T-helper 2 cell treated with Interferon-gamma antibody and Interleukin-4, amounts not matched to agents 5 μg/mL and 100 μg/mL, for 36 hours (primary cell): ENCODE data around the gene NTMT2.

Experiments
- DNase-seq: peaks from one replicate; pipeline ENCODE4 v3.0.0; 2021; ENCODE audit warnings: low spot score
- H3K27ac Mint-ChIP-seq: one replicate; pipeline ENCODE4 v1.8.0; 2021; ENCODE audit warnings: mild to moderate bottlenecking, mixed read lengths
- H3K27me3 Mint-ChIP-seq: one replicate; pipeline ENCODE4 v1.8.0; 2021; ENCODE audit warnings: low read depth, mixed read lengths
- H3K36me3 Mint-ChIP-seq: one replicate; pipeline ENCODE4 v1.8.0; 2021; ENCODE audit warnings: low read depth, mixed read lengths
- H3K4me1 Mint-ChIP-seq: one replicate; pipeline ENCODE4 v1.8.0; 2021; ENCODE audit warnings: low read depth, mixed read lengths
- H3K4me3 Mint-ChIP-seq: one replicate; pipeline ENCODE4 v1.8.0; 2022; ENCODE audit warnings: mild to moderate bottlenecking, moderate library complexity, mixed read lengths
- H3K9me3 Mint-ChIP-seq: one replicate; pipeline ENCODE4 v1.8.0; 2021; ENCODE audit warnings: mixed read lengths

Gene NTMT2

DNA sequence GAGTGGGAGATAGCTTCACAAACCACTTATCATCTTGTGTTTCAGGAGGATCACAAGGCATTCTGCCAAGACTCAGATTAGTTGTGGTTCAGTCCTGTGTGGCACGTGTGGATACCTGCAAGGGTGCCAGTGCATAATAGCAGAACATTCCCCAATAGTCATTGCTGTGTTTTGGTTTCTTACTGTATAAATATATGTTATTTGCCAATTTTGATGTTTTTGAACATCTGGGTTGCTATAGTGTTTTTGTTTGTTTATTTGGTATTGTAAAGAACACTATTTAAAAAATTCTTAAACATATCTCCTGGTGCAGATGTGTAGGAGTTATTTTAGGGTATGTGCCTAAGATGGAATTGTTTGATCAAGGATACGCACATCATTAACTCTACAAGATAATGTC, 5.4 kb upstream of the NTMT2 start:
- Mint-ChIP-seq H3K9me3 (no peaks in the 10 kb centered on the region), H3K4me1 (no peaks in the 10 kb centered on the region), H3K27ac (no peak overlapping the region), H3K27me3 (no peaks in the 10 kb centered on the region), H3K4me3 (no peak overlapping the region), H3K36me3 (no peaks in the 10 kb centered on the region)
- DNase-seq = no peak

DNA sequence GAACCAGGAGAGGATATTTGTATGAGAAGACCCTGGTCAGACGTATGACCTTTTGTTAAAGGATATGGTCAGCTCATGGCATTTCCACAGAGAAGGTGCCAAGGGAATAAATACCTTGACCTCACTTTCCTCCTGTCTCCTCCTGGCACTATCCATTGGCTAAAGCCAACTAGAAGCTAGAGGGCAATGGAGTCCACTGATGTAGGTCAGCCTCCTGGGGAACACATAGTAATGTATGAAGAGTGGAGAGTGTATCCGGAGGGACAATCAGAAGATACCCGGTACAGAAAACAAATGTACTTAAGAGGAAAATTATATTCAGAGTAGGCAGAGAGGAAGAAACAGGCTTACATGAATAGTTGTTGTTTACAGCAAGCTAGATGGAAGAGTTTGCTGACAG, 698 bp upstream of the NTMT2 start:
- DNase-seq = no peak
- no peaks in the 10 kb centered on the region for H3K36me3 Mint-ChIP-seq
- H3K4me1 Mint-ChIP-seq = no peaks in the 10 kb centered on the region
- no peaks in the 10 kb centered on the region for H3K9me3 Mint-ChIP-seq
- no peak overlapping the region for H3K4me3 Mint-ChIP-seq
- no peaks in the 10 kb centered on the region for H3K27me3 Mint-ChIP-seq
- H3K27ac Mint-ChIP-seq = no peak overlapping the region

DNA sequence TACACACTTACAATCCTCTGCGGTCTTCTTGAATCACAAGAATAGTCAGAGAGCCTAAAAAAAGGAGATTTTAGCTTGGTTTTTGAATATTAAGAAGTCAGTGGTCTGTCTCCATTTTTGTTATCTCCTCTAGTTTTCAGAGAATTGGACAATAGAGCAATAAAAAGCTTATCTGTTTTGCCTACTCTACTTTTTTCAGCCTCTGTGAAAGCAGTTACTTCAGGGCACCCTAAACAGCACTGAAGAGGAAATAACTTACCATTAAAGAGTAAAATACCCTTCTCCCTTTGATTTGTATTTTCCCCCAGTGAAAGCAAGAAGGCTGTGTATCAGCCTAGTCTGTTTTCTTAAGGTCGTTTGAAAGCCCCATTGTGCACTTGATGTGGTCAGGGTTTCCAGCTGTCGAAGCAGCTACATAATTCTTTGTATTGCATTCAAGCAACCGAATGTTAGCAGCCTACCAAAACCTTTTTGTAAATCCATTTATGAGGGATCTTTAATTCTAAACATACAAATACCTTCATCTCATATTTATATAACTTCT, 1.0 kb downstream of the NTMT2 start:
- Mint-ChIP-seq H3K9me3 (no peaks in the 10 kb centered on the region), H3K4me1 (no peaks in the 10 kb centered on the region), H3K4me3 (no peak overlapping the region), H3K27ac (no peak overlapping the region), H3K27me3 (no peaks in the 10 kb centered on the region), H3K36me3 (no peaks in the 10 kb centered on the region)
- DNase-seq = no peak

DNA sequence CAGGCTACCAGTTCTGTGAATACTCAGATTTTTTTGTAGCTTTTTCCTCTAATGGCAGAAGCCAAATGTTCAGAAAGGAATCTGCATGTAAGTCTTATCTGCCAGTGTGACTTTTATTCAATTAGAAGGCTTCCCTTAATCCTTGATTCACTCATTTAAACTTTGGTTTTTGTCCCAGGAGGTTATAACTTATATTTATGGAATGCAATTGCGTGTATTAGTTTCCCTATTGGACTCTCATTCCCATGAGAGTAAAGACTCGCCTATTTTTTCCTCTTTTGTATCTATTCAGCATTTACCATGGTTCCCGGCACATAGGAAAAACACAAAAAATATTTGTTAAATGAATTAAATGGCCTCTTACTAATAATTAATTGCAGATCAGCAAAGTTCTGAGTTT, 3.5 kb downstream of the NTMT2 start:
- no peaks in the 10 kb centered on the region for H3K4me1 Mint-ChIP-seq
- H3K9me3 Mint-ChIP-seq = no peaks in the 10 kb centered on the region
- H3K36me3 Mint-ChIP-seq = no peaks in the 10 kb centered on the region
- DNase-seq = no peak
- H3K27me3 Mint-ChIP-seq = no peaks in the 10 kb centered on the region
- H3K4me3 Mint-ChIP-seq = no peak overlapping the region
- no peak overlapping the region for H3K27ac Mint-ChIP-seq

DNA sequence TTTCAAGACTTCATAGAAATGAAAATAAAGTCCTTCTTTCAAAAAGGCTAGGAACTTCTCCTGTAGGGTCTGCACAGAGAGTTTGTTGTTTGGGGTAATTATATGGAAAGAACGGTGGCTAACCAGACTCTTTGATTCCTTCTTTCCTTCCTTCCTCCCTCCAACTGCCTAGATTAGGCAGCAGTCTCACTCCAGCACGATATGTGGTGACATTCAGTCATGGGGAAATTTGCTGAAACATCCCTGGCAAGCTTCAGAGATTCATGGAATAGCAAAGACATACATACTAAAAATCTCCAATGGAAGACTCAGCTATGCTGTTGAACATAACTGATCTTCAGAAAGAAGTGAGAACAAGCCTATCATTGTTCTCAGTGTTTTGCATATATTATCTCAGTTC, 4.3 kb downstream of the NTMT2 start:
- H3K4me1 Mint-ChIP-seq = no peaks in the 10 kb centered on the region

DNA sequence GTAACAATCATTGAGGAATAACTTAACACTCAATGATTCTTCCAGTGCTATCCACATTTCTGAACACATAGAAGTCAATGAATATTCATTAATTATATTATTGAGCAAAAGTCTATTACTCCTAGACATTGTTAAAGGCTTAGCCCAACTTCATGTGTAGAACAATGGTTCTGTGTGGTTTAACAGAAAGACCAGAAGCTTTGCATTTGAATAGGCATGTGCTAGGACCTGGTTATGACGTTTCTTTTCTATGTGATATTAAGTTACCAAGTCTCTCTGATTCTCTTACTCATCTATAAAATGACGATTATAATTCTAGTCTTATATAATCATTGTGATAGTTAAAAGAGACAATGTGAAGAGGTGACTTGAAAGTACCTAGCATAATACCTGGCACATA, 5.2 kb downstream of the NTMT2 start:
- no peak for DNase-seq
- no peak overlapping the region for H3K4me3 Mint-ChIP-seq
- H3K36me3 Mint-ChIP-seq = no peaks in the 10 kb centered on the region
- no peaks in the 10 kb centered on the region for H3K27me3 Mint-ChIP-seq
- H3K27ac Mint-ChIP-seq = no peak overlapping the region
- H3K4me1 Mint-ChIP-seq = no peaks in the 10 kb centered on the region
- no peaks in the 10 kb centered on the region for H3K9me3 Mint-ChIP-seq

More for the DNA sequence above, 4.3 kb downstream of the NTMT2 start:
- Mint-ChIP-seq H3K27ac (no peak overlapping the region), H3K4me3 (no peak overlapping the region), H3K27me3 (no peaks in the 10 kb centered on the region), H3K36me3 (no peaks in the 10 kb centered on the region), H3K9me3 (no peaks in the 10 kb centered on the region)
- DNase-seq = no peak

DNA sequence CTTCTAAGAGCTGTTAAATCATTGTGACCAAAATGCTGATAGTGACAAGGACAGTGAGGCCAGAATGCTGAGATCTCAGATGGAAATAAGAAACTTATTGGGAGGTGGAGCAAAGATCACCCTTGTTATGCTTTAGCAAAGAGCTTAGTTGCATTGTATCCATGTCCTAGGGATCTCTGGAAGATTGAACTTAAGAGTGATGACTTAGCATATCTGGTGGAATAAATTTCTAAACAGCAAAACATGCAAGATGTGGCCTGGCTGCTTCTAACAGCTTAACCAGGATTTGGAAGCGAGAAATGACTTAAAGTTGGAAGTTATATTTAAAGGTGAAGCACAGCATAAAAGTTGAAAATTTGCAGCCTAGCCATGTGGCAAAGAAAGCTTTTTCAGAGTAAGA, 7.7 kb downstream of the NTMT2 start:
- Mint-ChIP-seq H3K27ac (no peak overlapping the region), H3K4me3 (no peak overlapping the region), H3K36me3 (no peaks in the 10 kb centered on the region), H3K4me1 (no peaks in the 10 kb centered on the region), H3K27me3 (no peaks in the 10 kb centered on the region), H3K9me3 (no peaks in the 10 kb centered on the region)
- no peak for DNase-seq

DNA sequence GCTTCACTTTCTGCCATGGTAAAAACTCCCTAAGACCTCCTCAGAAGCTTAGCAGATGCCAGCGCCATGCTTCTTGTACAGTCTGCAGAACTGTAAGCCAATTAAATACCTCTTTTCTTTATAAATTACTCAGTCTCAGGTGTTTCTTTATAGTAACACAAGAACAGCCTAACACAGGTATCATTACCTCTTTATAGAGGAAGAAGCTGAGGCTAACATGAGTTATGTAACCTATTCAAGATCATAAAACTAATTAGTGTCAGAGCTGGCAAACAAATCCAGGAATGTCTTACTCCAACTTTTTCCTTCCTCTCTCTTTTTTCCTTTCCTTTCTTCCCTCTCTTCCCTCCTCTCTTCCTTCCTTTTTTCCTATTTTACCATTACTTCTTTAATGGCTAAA, 9.3 kb downstream of the NTMT2 start:
- no peaks in the 10 kb centered on the region for H3K27me3 Mint-ChIP-seq
- H3K27ac Mint-ChIP-seq = no peak overlapping the region
- no peak for DNase-seq
- no peaks in the 10 kb centered on the region for H3K36me3 Mint-ChIP-seq
- no peaks in the 10 kb centered on the region for H3K4me1 Mint-ChIP-seq
- H3K4me3 Mint-ChIP-seq = no peak overlapping the region
- H3K9me3 Mint-ChIP-seq = no peaks in the 10 kb centered on the region

DNA sequence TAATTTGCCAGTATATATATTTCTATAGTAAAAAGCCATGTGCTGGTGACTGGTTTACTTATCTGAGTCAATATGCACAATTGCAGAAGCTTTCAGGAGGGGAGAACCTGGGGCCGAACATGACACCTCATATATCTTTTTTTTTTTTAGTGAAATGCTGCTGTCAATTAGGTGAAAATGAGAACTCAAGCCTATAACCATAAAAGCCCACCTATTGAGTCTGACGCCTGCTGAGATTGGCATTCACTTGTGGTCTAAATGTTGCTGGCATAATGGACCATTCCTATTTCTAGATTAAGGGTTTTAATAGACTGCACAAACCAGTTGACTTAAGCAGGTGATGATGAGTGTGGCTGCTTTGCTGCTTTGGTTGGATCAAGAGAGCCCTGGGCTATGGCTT, 10.8 kb downstream of the NTMT2 start:
- no peak for DNase-seq
- H3K4me1 Mint-ChIP-seq = no peaks in the 10 kb centered on the region
- H3K36me3 Mint-ChIP-seq = no peaks in the 10 kb centered on the region
- no peak overlapping the region for H3K27ac Mint-ChIP-seq
- H3K27me3 Mint-ChIP-seq = no peaks in the 10 kb centered on the region
- H3K4me3 Mint-ChIP-seq = no peak overlapping the region
- no peaks in the 10 kb centered on the region for H3K9me3 Mint-ChIP-seq

DNA sequence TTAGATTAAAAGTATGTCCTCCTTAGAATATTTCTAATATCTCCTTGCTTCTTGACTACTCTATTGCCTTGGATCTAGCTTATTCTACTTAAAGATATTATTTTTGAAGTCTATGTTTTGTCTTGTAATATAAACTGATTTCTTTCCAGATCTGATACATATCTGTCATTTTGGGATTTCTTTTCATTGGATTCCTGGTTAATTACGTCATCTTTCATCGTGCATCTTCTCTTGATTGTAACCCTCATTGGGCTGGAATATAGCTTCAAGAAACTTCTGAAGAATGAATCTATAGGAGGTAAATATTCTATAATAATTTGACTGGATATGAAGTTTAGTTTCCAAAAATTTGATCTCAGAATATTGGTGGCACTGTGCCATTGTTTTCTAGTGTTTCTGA, 12.1 kb downstream of the NTMT2 start:
- Mint-ChIP-seq H3K4me3 (no peak overlapping the region), H3K36me3 (no peaks in the 10 kb centered on the region)
- no peak for DNase-seq

DNA sequence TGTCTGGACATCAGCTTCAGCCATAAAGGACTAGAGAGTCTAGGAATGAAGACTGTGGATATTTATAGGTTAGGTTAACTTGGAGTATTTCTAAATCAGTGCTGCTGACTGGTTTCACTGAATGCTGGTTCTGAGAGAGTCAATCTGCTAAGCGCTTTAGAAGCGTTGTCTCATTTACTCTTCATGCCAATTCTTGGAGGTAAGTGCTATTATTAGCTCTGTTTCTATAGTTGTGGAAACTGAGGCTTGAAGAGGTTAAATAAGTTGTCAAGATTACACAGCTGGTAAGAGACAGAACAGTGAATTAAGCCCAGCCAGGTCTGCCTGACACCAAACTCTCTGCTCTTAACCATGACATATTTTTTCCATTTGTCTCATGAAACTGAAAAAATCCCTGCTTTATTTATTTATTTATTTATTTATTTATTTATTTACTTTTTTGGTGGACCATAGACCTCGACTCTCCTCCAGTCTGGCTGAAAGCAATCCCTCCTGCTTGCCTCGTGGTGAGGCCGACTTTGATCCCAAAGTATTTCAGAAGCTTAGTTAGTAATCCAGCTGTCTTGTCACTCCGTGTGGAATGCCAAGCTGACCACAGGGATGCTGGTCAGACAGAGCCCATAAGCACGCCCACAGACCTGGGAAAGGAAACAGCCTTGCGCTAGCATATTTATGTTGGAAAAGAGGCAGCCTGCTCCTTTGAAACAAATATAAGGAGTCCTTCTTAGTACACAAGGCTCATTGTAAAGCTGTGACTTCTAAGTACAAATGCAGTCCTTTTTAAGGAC, 16.9 kb downstream of the NTMT2 start:
- H3K27ac Mint-ChIP-seq = no peak overlapping the region
- H3K36me3 Mint-ChIP-seq = no peaks in the 10 kb centered on the region
- no peaks in the 10 kb centered on the region for H3K27me3 Mint-ChIP-seq
- H3K4me1 Mint-ChIP-seq = peaks cover 2% of the 10 kb centered on the region
- no peak for DNase-seq
- H3K9me3 Mint-ChIP-seq = no peaks in the 10 kb centered on the region
- H3K4me3 Mint-ChIP-seq = no peak overlapping the region

More for the DNA sequence above, 12.1 kb downstream of the NTMT2 start:
- Mint-ChIP-seq H3K27me3 (no peaks in the 10 kb centered on the region), H3K9me3 (no peaks in the 10 kb centered on the region), H3K4me1 (no peaks in the 10 kb centered on the region), H3K27ac (no peak overlapping the region)

DNA sequence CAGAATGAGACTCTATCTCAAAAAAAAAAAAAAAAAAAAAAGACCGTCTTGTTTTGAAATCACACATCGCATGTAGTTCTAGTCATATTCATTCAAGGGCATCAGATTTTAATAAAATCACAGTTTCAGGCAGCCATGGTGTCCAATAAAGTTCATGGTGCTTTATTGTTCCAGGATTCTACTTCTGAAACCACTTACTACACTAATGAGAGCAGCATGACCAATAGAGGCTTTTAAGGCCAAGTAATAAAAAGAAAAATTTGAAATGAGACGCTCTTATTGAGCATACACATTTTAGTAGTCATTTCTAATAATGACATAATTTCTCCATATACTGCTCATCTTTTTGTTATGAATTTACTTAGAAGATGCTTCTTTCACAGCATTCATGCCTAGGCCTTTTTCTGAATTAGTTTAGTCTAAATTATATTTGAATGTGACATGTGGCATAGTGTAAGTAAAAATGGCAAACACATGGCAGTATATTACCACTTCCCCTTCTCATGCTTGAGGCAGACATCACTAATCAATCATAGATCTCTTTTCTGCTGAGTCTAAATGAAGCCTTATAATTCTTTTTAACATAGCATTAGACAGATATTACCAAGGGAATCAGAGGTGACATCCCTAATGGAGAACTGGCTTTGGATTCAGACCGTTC, 18.5 kb downstream of the NTMT2 start:
- no peak overlapping the region for H3K4me3 Mint-ChIP-seq
- peaks cover 8% of the 10 kb centered on the region for H3K4me1 Mint-ChIP-seq
- no peaks in the 10 kb centered on the region for H3K9me3 Mint-ChIP-seq
- H3K27me3 Mint-ChIP-seq = no peaks in the 10 kb centered on the region
- H3K36me3 Mint-ChIP-seq = no peaks in the 10 kb centered on the region
- no peak for DNase-seq
- H3K27ac Mint-ChIP-seq = no peak overlapping the region

DNA sequence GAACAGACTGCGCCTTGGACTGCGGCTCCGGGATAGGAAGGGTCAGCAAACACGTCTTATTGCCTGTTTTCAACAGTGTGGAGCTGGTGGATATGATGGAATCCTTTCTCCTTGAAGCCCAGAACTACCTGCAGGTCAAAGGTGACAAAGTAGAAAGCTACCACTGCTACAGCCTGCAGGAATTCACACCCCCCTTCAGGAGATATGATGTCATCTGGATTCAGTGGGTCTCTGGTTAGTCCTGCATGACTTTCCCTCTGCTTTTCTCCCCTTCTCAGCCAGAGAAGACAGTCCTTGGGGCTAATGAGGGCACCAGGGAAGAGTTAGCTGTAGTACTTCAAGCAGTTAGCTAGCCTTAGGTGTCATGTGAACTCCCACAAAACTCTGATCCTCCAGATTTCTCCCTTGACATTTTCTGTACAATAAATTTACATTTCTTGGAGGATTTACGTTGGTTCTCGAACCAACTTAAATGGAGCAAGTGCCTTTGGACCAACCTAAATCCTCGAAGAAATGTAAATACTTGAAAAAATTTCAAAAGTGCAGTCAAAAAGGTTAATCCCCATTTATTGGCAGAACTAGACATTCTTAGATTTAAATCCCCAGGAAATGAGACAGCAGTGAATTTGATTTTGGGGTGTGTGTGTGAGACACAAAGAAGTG, 20.9 kb downstream of the NTMT2 start:
- H3K27ac Mint-ChIP-seq = no peak overlapping the region
- no peaks in the 10 kb centered on the region for H3K9me3 Mint-ChIP-seq
- peaks cover 8% of the 10 kb centered on the region for H3K4me1 Mint-ChIP-seq
- no peak for DNase-seq
- H3K4me3 Mint-ChIP-seq = no peak overlapping the region
- no peaks in the 10 kb centered on the region for H3K27me3 Mint-ChIP-seq
- no peaks in the 10 kb centered on the region for H3K36me3 Mint-ChIP-seq

DNA sequence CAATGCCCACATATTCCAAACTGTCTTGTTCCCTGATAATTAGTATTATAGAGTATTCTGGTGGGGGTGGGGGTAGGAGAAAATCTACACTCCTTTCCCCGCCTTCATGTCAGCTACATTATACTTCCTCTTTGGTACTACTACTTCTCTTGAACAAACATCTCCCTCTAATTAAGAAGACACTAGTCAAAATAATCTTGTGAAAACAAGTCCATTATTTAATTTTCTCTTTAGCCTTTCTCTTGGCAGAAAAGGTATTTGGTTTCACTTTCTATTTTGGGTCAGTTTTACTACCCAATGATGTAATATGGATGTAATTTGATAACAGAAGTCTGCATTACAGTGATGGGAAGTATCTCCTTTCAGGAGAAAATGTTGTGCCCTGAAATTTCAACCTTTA, 22.5 kb downstream of the NTMT2 start:
- Mint-ChIP-seq H3K9me3 (peaks cover 4% of the 10 kb centered on the region), H3K4me3 (peak overlapping the region; percentile 57)

More for the DNA sequence above, 22.5 kb downstream of the NTMT2 start:
- H3K4me1 Mint-ChIP-seq = peaks cover 8% of the 10 kb centered on the region
- H3K27me3 Mint-ChIP-seq = no peaks in the 10 kb centered on the region
- no peaks in the 10 kb centered on the region for H3K36me3 Mint-ChIP-seq
- no peak for DNase-seq
- H3K27ac Mint-ChIP-seq = peak overlapping the region; percentile 58
